A204.1 (cell line): ENCODE results near the gene BUD13.
"Not testable (repeated sequence)": the region's sequence is repeated elsewhere in the genome, so short reads cannot be mapped to it uniquely, and the experiment has no call there.

ENCODE experiments used
- FAIRE-seq: peaks from 2 replicates; lab custom pipeline; 2012; peaks lifted over from hg19 to GRCh38; lab: Jason Lieb, UNC

BUD13 gene

GRCh38 chr11:116756044-116756443, 16.7 kb downstream of the BUD13 start:
- FAIRE-seq, result not testable (repeated sequence)

GRCh38 chr11:116750070-116750718, 22.6 kb downstream of the BUD13 start:
- FAIRE-seq, result no peak

GRCh38 chr11:116742104-116742503, 30.7 kb downstream of the BUD13 start:
- no peak for FAIRE-seq

GRCh38 chr11:116740741-116741140, 32.0 kb downstream of the BUD13 start:
- no peak for FAIRE-seq

- no peak for FAIRE-seq
These were observed 33.8 kb downstream of the BUD13 start for GRCh38 chr11:116738975-116739374.

- FAIRE-seq, result no peak
These were observed 36.0 kb downstream of the BUD13 start for GRCh38 chr11:116736763-116737162.

- FAIRE-seq, result no peak
These were observed 38.7 kb downstream of the BUD13 start for GRCh38 chr11:116733969-116734508.

- no peak for FAIRE-seq
These were observed 39.6 kb downstream of the BUD13 start for GRCh38 chr11:116733043-116733755.

- no peak for FAIRE-seq
These were observed 40.3 kb downstream of the BUD13 start for GRCh38 chr11:116732271-116733042.

- FAIRE-seq, result no peak
These were observed 41.0 kb downstream of the BUD13 start for GRCh38 chr11:116731821-116732220.

GRCh38 chr11:116731097-116731761, 41.6 kb downstream of the BUD13 start:
- no peak for FAIRE-seq

GRCh38 chr11:116730601-116731000, 42.2 kb downstream of the BUD13 start:
- no peak for FAIRE-seq

GRCh38 chr11:116730241-116730561, 42.6 kb downstream of the BUD13 start:
- FAIRE-seq, result no peak

GRCh38 chr11:116729501-116730240, 43.1 kb downstream of the BUD13 start:
- no peak for FAIRE-seq

GRCh38 chr11:116727990-116728389, 44.8 kb downstream of the BUD13 start:
- FAIRE-seq, result no peak

GRCh38 chr11:116725434-116726221, 47.2 kb downstream of the BUD13 start:
- FAIRE-seq, result no peak

- no peak for FAIRE-seq
These were observed 48.0 kb downstream of the BUD13 start for GRCh38 chr11:116724813-116725212.

GRCh38 chr11:116723511-116723910, 49.3 kb downstream of the BUD13 start:
- FAIRE-seq, result no peak

- FAIRE-seq, result no peak
These were observed 50.8 kb downstream of the BUD13 start for GRCh38 chr11:116721988-116722387.

GRCh38 chr11:116720895-116721294, 51.9 kb downstream of the BUD13 start:
- FAIRE-seq, result no peak

- no peak for FAIRE-seq
These were observed 53.8 kb downstream of the BUD13 start for GRCh38 chr11:116718955-116719501.
